HG02763 (cell line): Measurements from ENCODE around the gene THRSP.
"Not testable (repeated sequence)": the region's sequence is repeated elsewhere in the genome, so short reads cannot be mapped to it uniquely, and the experiment has no call there.

Source experiments
- ATAC-seq: cut with Tn5 transposase; IDR thresholded peaks from one replicate; pipeline ENCODE4 v1.9.1; 2021; ENCODE audit warnings: mild to moderate bottlenecking, moderate library complexity; ENCODE audit not compliant: unreplicated experiment

Gene THRSP, protein sequence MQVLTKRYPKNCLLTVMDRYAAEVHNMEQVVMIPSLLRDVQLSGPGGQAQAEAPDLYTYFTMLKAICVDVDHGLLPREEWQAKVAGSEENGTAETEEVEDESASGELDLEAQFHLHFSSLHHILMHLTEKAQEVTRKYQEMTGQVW

DNA sequence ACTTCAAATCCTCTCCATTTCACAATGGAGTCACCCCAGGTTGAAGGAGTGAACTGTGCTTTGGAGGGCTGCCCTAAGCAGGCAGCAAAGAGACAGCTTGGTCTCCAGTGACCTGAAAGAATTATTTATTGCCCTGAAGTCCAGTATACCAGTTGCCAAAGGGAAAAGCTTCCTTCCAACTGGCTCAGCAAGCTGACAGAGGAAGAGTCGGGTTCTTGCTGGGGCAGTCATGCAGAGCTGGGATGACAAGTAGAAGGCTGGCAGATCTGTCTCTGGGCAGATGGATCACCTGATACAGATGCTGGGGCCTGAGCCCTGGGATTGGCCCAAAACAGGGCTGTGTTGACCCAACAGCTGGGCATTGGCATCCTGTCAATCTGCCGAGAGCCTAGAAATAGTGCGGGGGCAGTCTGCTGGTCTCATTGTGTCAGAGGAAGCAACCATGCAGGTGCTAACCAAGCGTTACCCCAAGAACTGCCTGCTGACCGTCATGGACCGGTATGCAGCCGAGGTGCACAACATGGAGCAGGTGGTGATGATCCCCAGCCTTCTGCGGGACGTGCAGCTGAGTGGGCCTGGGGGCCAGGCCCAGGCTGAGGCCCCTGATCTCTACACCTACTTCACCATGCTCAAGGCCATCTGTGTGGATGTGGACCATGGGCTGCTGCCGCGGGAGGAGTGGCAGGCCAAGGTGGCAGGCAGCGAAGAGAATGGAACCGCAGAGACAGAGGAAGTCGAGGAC lies at the start of gene THRSP:
Gene THRSP, plus strand, starts transcription at position 422 of the 742 bp plus-strand sequence. Its CDS starts 21 bp downstream, at position 443.
- ATAC-seq: no peak

DNA sequence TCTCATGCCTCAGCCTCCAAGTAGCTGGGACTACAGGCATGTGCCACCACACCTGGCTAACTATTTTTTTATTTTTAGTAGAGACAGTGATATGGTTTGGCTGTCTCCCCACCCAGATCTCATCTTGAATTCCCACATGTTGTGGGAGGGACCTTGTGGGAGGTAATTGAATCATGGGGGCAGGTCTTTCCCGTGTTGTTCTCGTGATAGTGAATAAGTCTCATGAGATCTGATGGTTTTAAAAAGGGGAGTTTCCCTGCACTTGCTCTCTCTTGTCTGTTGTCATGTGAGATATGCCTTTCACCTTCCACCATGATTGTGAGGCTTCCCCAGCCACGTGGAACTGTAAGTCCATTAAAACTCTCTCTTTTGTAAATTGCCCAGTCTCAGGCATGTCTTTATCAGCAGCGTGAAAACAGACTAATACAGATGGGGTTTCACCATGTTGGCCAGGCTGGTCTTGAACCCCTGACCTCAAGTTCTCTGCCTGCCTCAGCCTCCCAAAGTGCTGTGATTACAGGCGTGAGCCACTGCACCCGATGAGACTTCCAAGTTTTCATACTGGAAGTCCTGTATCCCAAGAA lies 48.6 kb upstream of the THRSP start:
- not testable (repeated sequence) for ATAC-seq

DNA sequence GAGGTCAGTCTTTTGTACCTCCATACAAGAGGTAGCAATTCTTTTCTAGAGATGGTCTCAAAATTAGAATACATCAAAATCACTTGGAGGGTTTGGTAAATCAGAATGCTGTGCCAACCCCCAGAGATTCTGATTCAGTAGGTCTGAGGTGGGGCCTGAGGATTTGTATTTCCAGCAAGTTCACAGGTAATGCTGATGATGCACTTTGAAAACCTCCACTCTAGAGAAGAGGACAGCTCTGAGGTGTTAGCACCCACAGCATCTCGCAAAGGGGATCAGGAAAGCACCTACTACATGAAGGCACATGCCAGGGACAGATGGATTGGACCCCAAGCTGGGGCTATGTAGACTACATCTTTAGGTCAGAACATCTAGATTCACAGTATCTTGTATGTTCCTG lies 47.8 kb upstream of the THRSP start:
- no peak for ATAC-seq

DNA sequence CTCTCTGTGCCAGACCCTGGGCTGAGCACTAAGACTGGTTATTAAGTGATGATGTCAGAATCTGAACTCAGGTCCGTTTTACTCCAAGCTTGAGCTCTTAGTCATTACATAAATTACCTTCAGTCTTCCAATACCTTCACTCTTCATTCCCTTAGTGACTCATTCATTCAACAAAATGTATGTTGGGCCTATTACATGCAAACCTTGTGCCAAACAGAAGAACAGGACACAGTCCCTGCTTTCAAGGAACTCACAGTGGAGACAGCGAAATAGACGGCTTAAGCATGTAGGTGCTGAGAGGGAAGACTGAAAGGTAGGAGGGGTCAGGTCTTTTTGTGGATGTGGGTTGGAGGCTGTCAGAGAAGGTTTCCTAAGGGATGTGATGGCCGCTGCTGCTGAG lies 43.9 kb upstream of the THRSP start:
- ATAC-seq: no peak

DNA sequence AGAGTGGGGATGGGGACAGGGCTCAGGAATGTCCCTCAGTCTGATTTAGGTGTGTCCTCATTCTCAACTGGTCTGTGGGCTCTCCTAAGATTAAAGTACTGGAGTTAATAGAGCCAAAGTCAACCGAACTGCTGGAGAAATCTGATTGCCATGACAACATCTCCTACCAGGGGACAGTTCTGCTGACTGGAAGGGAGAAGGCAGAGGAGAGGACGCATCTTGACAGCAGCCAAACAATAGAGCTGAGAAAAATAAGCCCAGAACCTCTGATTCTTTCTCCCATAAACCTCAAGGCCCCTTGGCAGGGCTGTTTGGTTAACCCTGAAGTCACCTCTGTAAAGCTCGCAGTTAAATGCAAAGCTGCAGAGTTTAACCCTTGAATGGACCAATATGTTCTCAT lies 43.4 kb upstream of the THRSP start:
- ATAC-seq: no peak

DNA sequence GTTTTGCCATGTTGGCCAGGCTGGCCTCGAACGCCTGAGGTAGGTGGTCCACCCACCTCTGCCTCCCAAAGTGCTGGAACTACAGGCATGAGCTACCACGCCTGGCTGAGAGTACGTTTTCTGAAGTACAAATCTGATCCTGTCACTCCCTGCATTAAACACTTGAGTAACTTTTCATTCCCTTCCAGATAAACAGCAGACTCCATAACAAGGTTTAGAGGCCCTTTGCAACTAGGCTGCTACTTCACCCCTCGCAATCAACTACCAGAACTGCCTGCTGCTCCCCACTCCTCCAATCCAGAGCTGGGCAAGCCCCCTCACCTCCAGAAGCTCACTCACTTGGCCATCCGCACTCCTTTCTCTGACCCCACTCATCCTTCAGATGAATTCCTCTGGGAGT lies 42.0 kb upstream of the THRSP start:
- no peak for ATAC-seq

DNA sequence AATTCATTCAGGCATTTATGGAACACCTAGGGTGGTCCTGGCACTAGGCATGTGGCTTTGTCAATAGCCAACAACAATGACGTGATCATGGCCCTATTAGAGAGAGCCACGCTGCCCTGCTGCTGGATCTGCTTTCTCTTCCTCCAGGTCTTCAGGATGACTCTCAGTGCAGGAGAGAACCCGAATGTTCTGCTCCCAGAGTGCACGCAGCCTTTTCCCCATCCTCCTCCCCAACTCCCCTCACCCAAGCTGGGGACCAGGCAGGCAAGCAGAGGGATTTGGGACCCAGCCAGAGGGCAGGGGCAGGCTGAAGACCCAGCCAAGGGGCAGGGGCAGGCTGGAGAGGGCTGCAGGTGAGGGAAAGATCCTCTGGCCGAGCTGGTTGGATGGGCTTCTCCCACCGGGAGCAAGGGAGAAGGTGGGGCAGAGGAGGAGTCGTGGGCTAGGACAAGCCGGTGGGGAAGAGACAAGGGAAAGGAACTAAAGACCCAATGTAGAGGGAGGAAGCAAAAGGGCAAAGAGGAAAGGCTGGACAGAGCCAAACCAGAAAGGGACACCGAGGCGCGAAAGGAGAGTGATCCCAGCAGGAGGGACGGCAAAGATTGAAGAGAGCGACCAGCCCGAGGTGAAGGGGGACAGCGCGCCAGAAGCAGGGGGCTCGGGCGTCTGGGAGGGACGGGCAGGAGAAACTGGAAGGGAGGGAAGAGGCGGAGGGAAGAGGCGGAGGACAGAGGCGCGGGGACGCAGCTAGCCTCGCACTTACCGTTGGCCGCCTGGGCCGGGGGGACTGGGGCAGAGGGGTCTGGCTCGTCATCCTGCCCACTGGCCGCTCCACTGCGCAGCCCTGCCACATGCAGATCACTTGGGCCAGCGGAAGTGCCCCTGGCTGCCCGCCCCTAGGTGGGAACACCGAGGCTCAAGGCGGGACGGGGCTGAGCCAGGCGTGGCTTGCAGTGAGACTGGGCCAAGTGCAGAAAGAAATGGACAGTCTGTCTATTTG lies 41.0 kb upstream of the THRSP start, which contains the start of gene KCTD14:
Gene KCTD14, minus strand, starts transcription at position 880 of the 1,000 bp plus-strand sequence. Its CDS starts 27 bp downstream, at position 853.
- no peak for ATAC-seq

DNA sequence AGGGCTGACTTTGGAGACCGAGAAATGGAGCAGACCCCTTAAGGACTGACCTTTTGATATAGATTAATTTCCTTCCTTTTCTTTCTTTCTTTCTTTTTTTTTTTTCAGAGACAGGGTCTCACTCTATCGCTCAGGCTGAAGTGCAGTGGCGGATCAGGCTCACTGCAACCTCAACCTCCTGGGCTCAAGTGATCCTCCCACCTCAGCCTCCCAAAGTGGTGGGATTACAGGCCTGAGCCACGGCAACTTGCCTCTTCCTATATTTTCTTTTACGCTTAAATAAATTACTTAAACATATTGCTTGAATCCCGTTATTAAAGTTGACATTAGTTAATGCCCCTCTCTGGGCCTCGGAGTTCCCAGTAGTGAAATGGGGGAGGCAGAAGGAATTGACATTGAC lies 40.2 kb upstream of the THRSP start:
- no peak for ATAC-seq

DNA sequence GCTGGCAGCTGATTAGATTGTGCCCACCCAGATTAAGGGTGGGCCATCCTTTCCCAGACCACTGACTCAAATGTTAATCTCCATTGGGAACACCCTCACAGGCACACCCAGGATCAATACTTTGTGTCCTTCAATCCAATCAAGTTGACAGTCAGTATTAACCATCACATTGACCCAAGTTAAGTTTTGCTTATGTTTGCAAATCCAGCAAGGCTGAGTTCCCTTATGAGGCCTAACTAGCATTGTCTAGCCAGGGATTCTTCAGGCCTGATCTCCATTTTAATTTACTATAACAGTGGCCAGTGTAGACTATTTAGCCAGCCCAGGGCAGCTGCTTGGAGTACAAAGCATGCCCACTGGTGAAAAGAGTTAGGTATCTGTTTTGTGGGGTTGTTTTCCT lies 38.3 kb upstream of the THRSP start:
- no peak for ATAC-seq

DNA sequence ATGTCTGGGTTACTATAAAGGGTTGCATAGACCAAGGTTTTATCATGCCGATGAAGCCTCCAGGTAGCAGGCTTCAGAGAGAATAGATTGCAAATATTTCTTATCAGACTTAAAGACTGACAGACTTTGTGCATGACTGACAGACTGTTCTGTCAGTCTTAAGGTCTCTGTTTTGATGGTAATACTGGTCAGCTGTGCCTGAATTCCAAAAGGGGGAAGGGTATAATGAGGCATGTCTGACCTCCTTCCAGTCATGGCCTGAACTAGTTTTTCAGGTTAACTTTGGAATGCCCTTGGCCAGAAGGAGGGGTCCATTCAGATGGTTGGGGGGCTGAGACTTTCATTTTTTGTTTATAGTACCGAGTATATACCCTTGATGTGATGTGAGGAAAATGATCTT lies 35.9 kb upstream of the THRSP start:
- ATAC-seq: no peak

DNA sequence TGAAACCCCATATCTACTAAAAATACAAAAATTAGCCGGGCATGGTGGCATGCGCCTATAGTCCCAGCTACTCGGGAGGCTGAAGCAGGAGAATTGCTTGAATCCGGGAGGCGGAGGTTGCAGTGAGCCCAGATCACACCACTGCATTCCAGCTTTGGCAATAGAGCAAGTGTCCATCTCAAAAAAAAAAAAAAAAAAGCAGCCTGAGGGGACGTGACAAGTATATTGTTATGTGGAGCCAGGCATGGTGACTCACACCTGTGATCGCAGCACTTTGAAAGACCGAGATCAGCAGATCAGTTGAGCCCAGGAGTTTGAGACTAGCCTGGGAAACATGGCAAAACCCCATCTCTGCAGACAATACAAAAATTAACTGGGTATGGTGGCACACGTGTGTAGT lies 35.2 kb upstream of the THRSP start:
- not testable (repeated sequence) for ATAC-seq

DNA sequence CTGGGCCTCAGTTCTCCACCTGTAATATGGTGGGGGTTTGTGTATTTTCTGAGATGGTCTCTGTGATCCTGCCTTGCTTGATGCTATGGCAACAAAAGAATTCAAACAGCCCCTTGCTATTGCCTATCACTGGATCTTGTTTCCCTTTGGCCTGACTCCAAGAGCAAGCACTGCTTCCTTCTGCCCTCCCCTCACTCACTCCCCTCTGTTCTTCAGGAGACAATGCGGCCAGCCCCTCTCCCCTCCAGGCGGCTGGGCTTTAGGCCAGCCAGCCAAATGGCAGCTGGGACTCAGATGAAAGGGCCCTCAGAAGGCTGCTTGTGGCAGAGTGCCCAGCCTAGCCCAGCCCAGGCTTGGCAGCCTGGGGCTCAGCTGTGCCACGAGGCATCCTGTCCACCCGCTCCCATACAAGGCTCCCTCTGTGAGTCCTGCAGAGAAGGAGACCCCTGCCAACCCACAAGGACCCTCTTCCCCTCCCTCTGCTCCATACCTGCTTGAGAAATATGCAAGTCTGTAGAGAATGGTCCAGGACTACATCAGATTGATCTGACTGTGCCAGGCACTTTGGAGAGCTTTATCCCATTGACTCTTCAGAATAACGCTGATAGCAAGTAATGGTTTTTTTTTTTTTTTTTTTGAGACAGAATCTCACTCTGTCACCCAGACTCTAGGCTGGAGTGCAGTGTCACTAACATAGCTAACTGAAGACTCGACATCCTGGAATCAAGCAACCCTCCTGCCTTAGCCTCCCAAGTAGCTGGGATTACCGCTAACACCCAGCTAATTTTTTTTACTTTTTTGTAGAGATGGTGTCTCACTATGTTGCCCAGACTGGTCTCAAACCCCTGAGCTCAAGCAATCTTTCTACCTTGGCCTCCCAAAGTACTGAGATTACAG lies 33.0 kb upstream of the THRSP start:
- ATAC-seq: no peak

DNA sequence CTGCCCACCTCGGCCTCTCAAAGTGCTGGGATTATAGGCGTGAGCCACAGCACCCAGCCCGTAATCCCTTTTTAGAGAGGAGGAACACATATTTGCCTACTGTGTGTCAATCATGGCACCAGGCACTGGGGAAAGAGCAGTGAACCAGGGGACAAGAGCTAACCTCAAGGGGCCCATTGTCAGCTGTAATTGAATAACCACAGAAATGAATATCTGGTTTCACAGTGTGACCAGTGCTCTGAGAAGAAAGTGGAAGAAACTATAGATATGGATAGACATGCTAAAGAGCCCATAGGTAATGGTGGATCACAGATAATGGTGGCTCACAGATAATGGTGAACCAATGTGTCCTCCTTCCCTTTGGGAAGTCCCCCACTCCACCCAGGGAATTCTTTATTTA lies 32.0 kb upstream of the THRSP start:
- peak; percentile 67 for ATAC-seq

DNA sequence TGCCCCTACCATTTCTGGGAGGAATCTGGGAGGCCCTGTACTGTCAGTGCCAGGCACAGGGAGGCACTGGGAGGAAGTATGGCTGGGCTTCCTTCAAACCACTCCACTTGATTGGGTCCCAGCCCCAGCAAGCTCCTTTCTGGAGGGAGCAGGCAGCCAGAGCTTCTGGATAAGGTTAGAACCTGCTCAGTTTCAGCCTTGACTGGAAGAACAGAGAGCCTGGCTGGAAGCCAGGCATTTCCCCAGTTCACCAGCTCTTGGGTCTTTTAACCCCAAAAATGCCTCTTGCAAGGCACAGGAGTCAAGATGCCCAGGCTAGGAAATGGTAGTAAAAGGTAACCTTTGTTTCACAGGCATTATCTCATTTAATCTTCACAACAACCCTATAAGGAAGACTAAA lies 31.6 kb upstream of the THRSP start:
- no peak for ATAC-seq

DNA sequence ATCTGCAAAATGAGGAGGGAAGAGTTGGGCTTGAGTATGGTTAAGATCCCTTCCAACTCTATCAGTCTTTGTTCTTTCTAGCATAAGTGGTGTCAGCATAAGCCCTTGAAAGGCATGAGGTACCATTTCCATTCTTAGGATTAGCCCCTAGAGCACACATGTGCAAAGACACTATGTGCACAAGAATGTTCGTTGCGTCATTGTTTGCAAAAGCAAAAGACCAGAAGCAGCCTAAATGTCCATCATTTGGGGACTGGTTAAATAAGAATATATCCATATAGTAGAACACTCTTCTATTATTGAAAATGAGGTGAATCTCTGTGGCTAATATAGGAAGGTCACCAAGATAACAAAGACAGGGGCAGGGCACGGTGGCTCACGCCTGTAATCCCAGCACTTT lies 30.6 kb upstream of the THRSP start:
- ATAC-seq: no peak

DNA sequence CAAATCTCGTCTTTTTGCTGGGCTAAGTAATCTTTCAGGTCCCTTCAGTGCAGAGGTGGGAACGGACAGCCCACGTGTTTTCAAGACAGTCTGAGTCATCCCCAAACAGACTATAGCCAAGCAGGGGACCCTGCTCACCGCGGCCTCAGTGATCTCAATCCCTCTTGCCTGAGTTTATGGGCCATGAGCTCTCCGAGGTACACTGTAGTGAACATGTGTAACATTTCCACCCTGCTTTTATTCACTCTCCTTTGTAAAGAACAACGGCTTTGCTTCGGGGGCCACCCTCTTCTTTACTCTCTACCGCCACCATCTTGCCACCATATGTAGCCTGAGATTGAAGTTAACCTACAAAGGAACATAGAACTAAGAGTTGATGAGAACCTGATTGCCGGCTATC lies 29.0 kb upstream of the THRSP start:
- no peak for ATAC-seq

DNA sequence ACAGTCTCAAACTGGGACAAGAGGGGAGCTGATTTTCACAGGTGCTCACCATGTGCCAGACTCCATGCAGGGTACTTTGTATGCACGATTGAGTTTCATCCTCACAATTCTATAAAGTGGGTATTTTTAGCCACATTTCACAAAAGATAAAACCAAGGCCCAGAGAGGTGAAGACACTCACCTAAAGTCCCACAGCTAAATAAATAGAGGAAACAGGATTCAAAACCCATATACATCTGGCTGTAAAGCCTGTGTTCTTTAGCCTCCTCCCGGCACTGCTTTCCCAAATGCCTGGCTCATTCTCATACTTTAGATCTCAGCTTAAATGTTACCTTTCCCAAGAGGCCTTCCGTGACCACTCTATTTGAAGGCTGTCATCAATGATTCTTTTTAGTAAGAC lies 27.3 kb upstream of the THRSP start:
- no peak for ATAC-seq

DNA sequence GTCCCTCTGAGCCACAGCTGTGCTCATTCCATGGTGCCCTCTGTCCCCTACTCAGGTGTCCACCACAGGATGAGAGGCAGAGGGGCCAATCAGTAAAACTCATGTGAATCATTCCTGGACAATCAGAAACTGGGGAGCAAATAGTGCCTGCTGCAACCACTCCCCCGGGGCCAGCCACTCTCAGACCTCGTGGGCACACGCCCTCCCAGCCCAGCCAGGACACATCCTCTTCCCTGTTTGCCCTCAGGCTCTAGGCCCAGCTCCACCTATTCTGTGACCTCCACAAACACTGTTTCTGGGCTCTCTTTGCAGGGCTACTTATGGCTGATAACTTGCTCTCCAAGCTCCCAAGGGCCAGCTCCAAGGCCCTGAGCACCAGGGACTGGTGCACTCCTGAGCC lies 26.6 kb upstream of the THRSP start:
- no peak for ATAC-seq

DNA sequence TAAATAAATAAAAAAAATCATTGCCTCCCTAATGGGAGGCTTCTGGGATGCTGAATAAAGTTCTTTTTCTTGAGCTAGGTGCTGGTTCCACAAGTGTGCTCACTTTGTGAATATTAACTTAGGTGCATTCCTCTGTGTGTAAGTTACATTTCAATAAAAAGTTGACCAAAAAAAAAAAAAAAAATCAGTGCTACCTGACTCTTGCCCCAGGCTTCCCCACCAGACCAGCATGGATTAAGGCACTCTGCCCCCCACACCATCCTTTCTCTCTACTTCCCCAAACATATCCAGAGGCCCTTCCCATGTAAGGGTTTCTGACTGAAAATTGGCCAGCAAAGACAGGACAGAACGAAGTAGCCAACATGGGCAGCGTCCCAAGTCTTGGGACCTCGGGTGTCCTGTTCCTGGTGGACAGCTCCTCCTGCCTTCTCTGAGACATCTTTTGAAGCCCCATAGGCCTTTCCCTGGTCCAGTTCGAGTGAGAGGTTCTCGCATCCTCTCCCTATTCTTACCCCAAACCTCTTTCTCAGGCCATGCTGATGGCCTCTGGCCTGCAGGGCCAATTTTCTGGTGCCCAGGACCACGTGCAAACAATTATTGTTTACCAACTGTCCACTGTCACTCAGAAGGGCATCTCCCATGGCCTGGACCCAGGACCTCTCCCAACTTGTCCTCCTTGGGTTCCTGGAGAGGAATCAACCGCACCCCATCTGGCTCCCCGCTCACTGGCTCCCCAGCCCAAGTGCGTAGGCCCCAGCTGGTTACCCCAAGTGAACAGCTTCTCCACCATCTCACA lies 25.6 kb upstream of the THRSP start:
- ATAC-seq: no peak
